Measurements from ENCODE around the gene DLK1.

Gene DLK1

GRCh38 chr14:100778526-100778882, 51.8 kb downstream of the DLK1 start:
- no peak for DNase-seq

- no peak for DNase-seq
Observed at GRCh38 chr14:100778951-100779690, 52.4 kb downstream of the DLK1 start.

GRCh38 chr14:100779691-100780080, 53.0 kb downstream of the DLK1 start:
- DNase-seq = no peak

GRCh38 chr14:100780246-100780645, 53.6 kb downstream of the DLK1 start:
- no peak for DNase-seq

- DNase-seq = no peak
Observed at GRCh38 chr14:100780646-100781355, 54.1 kb downstream of the DLK1 start.

GRCh38 chr14:100781952-100782351, 55.3 kb downstream of the DLK1 start:
- no peak for DNase-seq

- no peak for DNase-seq
Observed at GRCh38 chr14:100782516-100783320, 56.0 kb downstream of the DLK1 start.

- DNase-seq = no peak
Observed at GRCh38 chr14:100783630-100784370, 57.1 kb downstream of the DLK1 start.

GRCh38 chr14:100784523-100785337, 58.0 kb downstream of the DLK1 start:
- DNase-seq = no peak

- no peak for DNase-seq
Observed at GRCh38 chr14:100785338-100785615, 58.6 kb downstream of the DLK1 start.

- no peak for DNase-seq
Observed at GRCh38 chr14:100785626-100786025, 58.9 kb downstream of the DLK1 start.

GRCh38 chr14:100786131-100786530, 59.4 kb downstream of the DLK1 start:
- DNase-seq = no peak

- DNase-seq = no peak
Observed at GRCh38 chr14:100786576-100787219, 60.0 kb downstream of the DLK1 start.

GRCh38 chr14:100787659-100788058, 61.0 kb downstream of the DLK1 start:
- no peak for DNase-seq

All from central memory CD4-positive, alpha-beta T cell (primary cell).